ENCODE data around the gene CAVIN3.

DNA sequence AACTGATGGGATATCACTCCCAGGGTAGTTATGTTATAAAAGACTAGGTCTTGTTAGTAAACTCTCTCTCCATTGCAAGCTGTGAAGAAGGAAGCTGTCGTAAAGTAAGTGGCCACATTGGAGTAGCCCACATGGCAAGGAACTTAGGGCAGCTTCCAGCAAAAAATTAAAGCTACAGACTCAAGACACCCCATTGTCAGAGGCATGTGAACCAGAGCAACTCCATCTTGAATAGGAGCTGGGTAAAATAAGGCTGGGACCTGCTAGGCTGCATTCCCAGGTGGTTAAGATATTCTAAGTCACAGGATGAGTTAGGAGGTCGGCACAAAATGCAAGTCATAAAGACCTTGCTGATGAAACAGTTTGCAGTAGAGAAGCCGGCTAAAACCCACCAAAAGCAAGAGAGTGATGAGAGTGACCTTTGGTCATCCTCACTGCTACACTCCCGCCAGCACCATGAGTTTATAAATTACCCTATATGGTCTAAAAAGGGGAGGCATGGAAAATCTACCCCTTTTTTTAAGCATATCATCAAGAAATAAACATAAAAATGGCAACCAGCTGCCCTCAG lies 36.8 kb downstream of the CAVIN3 start:
- TF ChIP-seq, protein P1, sequence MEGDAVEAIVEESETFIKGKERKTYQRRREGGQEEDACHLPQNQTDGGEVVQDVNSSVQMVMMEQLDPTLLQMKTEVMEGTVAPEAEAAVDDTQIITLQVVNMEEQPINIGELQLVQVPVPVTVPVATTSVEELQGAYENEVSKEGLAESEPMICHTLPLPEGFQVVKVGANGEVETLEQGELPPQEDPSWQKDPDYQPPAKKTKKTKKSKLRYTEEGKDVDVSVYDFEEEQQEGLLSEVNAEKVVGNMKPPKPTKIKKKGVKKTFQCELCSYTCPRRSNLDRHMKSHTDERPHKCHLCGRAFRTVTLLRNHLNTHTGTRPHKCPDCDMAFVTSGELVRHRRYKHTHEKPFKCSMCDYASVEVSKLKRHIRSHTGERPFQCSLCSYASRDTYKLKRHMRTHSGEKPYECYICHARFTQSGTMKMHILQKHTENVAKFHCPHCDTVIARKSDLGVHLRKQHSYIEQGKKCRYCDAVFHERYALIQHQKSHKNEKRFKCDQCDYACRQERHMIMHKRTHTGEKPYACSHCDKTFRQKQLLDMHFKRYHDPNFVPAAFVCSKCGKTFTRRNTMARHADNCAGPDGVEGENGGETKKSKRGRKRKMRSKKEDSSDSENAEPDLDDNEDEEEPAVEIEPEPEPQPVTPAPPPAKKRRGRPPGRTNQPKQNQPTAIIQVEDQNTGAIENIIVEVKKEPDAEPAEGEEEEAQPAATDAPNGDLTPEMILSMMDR (IDR thresholded peaks at IDR 0.05 in 4 of 5, conservative IDR thresholded peaks at IDR 0.05 in 1 of 5), result no peak
- no peak for TF ChIP-seq POLR2A (IDR thresholded peaks at IDR 0.05)
